Parathyroid adenoma (tissue), 2 donors: ENCODE results near the gene EPHB2.

ENCODE experiments used
- H2AFZ ChIP-seq: fragments of 300-600 bp; sonication (generic); one replicate; pipeline ENCODE4 v1.7.0; 2017; ENCODE audit warnings: antibody characterized with exemption, mild to moderate bottlenecking
- H3K27ac ChIP-seq: fragments of 300-600 bp; sonication (generic); one replicate; pipeline ENCODE4 v1.7.0; 2017
- H3K27me3 ChIP-seq: fragments of 300-600 bp; sonication (generic); one replicate; pipeline ENCODE4 v1.7.0; 2017; ENCODE audit warnings: low read length; ENCODE audit not compliant: control insufficient read depth, insufficient read depth
- H3K36me3 ChIP-seq: fragments of 300-600 bp; sonication (generic); one replicate; pipeline ENCODE4 v1.7.0; 2017; ENCODE audit warnings: low read length; ENCODE audit not compliant: control insufficient read depth, insufficient read depth
- H3K4me1 ChIP-seq: fragments of 300-600 bp; sonication (generic); one replicate; pipeline ENCODE4 v1.7.0; 2017; ENCODE audit warnings: control low read depth
- H3K4me2 ChIP-seq: fragments of 300-600 bp; sonication (generic); one replicate; pipeline ENCODE4 v1.7.0; 2017; ENCODE audit warnings: low read length
- H3K4me3 ChIP-seq: fragments of 300-600 bp; sonication (generic); one replicate; pipeline ENCODE4 v1.7.0; 2017; ENCODE audit warnings: low read depth, low read length
- H3K79me2 ChIP-seq: fragments of 300-600 bp; sonication (generic); one replicate; pipeline ENCODE4 v1.7.0; 2017; ENCODE audit warnings: control low read depth
- H3K9ac ChIP-seq: fragments of 300-600 bp; sonication (generic); one replicate; pipeline ENCODE4 v1.7.0; 2017; ENCODE audit warnings: mild to moderate bottlenecking
- H3K9me3 ChIP-seq: fragments of 300-600 bp; sonication (generic); one replicate; pipeline ENCODE4 v1.7.0; 2017; ENCODE audit warnings: low read length; ENCODE audit not compliant: control insufficient read depth
- CTCF ChIP-seq: fragments of 300-600 bp; sonication (generic); IDR thresholded peaks from one replicate; pipeline ENCODE4 v1.7.0; 2017; ENCODE audit warnings: antibody characterized with exemption, mild to moderate bottlenecking
- donor health status: primary hyperparathyroidism.

The EPHB2 gene

GRCh38 chr1:22804406-22804805, 93.8 kb downstream of the EPHB2 start:
- H3K9ac ChIP-seq, result no peak overlapping the region
- no peak overlapping the region for H3K4me3 ChIP-seq
- H3K4me2 ChIP-seq, result no peak overlapping the region
- no peak overlapping the region for H2AFZ ChIP-seq
- no peak overlapping the region for H3K27ac ChIP-seq
- H3K4me1 ChIP-seq, result no peaks in the 10 kb centered on the region
- H3K79me2 ChIP-seq, result no peaks in the 10 kb centered on the region
- no peaks in the 10 kb centered on the region for H3K27me3 ChIP-seq
- no peaks in the 10 kb centered on the region for H3K36me3 ChIP-seq
- TF ChIP-seq CTCF, result no peak
- H3K9me3 ChIP-seq, result no peaks in the 10 kb centered on the region

GRCh38 chr1:22804969-22805671, 94.5 kb downstream of the EPHB2 start:
- Histone ChIP-seq H3K4me2 (no peak overlapping the region), H3K27me3 (no peaks in the 10 kb centered on the region), H2AFZ (no peak overlapping the region), H3K4me3 (no peak overlapping the region), H3K9me3 (no peaks in the 10 kb centered on the region), H3K9ac (no peak overlapping the region), H3K4me1 (no peaks in the 10 kb centered on the region), H3K79me2 (no peaks in the 10 kb centered on the region), H3K27ac (no peak overlapping the region), H3K36me3 (no peaks in the 10 kb centered on the region)
- TF ChIP-seq CTCF, result no peak

GRCh38 chr1:22805672-22806038, 95.0 kb downstream of the EPHB2 start:
- H2AFZ ChIP-seq, result no peak overlapping the region
- H3K4me3 ChIP-seq, result no peak overlapping the region
- H3K9me3 ChIP-seq, result no peaks in the 10 kb centered on the region
- H3K27ac ChIP-seq, result no peak overlapping the region
- H3K9ac ChIP-seq, result no peak overlapping the region
- no peaks in the 10 kb centered on the region for H3K79me2 ChIP-seq
- no peak overlapping the region for H3K4me2 ChIP-seq
- no peaks in the 10 kb centered on the region for H3K36me3 ChIP-seq
- H3K27me3 ChIP-seq, result no peaks in the 10 kb centered on the region
- no peaks in the 10 kb centered on the region for H3K4me1 ChIP-seq
- no peak for TF ChIP-seq CTCF

GRCh38 chr1:22806584-22806983, 95.9 kb downstream of the EPHB2 start:
- Histone ChIP-seq H2AFZ (no peak overlapping the region), H3K27me3 (no peaks in the 10 kb centered on the region), H3K4me1 (no peaks in the 10 kb centered on the region), H3K9ac (no peak overlapping the region), H3K4me2 (no peak overlapping the region), H3K36me3 (no peaks in the 10 kb centered on the region), H3K4me3 (no peak overlapping the region), H3K79me2 (no peaks in the 10 kb centered on the region), H3K9me3 (no peaks in the 10 kb centered on the region), H3K27ac (no peak overlapping the region)
- TF ChIP-seq CTCF, result no peak

GRCh38 chr1:22807340-22807739, 96.7 kb downstream of the EPHB2 start:
- Histone ChIP-seq H3K27me3 (no peaks in the 10 kb centered on the region), H3K4me1 (no peaks in the 10 kb centered on the region), H3K9me3 (no peaks in the 10 kb centered on the region), H3K4me3 (no peak overlapping the region), H3K27ac (no peak overlapping the region), H3K9ac (no peak overlapping the region), H3K4me2 (no peak overlapping the region), H2AFZ (no peak overlapping the region), H3K36me3 (no peaks in the 10 kb centered on the region), H3K79me2 (no peaks in the 10 kb centered on the region)
- TF ChIP-seq CTCF, result no peak
